ENCODE measurements around the gene GRIA3.

Gene GRIA3

GRCh38 chrX:123167621-123168020 is 16.5 kb upstream of the GRIA3 start:
- no peaks in the 10 kb centered on the region for H3K79me2 ChIP-seq (ENCODE audit: insufficient read depth, low read depth)

GRCh38 chrX:123169247-123169901 is 14.7 kb upstream of the GRIA3 start:
- H3K4me2 ChIP-seq, result no peak overlapping the region
- H3K4me3 ChIP-seq (IDR thresholded peaks at IDR 0.05; ENCODE audit: insufficient read depth, low read depth, low read length), result no peak overlapping the region
- H2AFZ ChIP-seq (ENCODE audit: low read depth), result no peak overlapping the region
- H3K4me1 ChIP-seq (ENCODE audit: low read depth, poor library complexity, severe bottlenecking), result no peaks in the 10 kb centered on the region
- TF ChIP-seq, protein P1, sequence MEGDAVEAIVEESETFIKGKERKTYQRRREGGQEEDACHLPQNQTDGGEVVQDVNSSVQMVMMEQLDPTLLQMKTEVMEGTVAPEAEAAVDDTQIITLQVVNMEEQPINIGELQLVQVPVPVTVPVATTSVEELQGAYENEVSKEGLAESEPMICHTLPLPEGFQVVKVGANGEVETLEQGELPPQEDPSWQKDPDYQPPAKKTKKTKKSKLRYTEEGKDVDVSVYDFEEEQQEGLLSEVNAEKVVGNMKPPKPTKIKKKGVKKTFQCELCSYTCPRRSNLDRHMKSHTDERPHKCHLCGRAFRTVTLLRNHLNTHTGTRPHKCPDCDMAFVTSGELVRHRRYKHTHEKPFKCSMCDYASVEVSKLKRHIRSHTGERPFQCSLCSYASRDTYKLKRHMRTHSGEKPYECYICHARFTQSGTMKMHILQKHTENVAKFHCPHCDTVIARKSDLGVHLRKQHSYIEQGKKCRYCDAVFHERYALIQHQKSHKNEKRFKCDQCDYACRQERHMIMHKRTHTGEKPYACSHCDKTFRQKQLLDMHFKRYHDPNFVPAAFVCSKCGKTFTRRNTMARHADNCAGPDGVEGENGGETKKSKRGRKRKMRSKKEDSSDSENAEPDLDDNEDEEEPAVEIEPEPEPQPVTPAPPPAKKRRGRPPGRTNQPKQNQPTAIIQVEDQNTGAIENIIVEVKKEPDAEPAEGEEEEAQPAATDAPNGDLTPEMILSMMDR (conservative IDR thresholded peaks at IDR 0.05; ENCODE audit: low read depth, low read length), result no peak
- no peaks in the 10 kb centered on the region for H3K36me3 ChIP-seq (ENCODE audit: insufficient read depth)
- no peaks in the 10 kb centered on the region for H4K20me1 ChIP-seq (ENCODE audit: insufficient read depth)
- no peak overlapping the region for H3K9ac ChIP-seq
- no peaks in the 10 kb centered on the region for H3K79me2 ChIP-seq (ENCODE audit: insufficient read depth, low read depth)
- no peak overlapping the region for H3K27ac ChIP-seq
- no peaks in the 10 kb centered on the region for H3K27me3 ChIP-seq (ENCODE audit: insufficient read depth, low read depth)

More at GRCh38 chrX:123167621-123168020, 16.5 kb upstream of the GRIA3 start:
- Histone ChIP-seq H2AFZ (ENCODE audit: low read depth) (no peak overlapping the region), H3K36me3 (ENCODE audit: insufficient read depth) (no peaks in the 10 kb centered on the region), H3K4me3 (IDR thresholded peaks at IDR 0.05; ENCODE audit: insufficient read depth, low read depth, low read length) (no peak overlapping the region), H3K27me3 (ENCODE audit: insufficient read depth, low read depth) (no peaks in the 10 kb centered on the region), H3K27ac (no peak overlapping the region), H3K4me2 (no peak overlapping the region), H3K9ac (no peak overlapping the region), H4K20me1 (ENCODE audit: insufficient read depth) (no peaks in the 10 kb centered on the region), H3K4me1 (ENCODE audit: low read depth, poor library complexity, severe bottlenecking) (no peaks in the 10 kb centered on the region)
- TF ChIP-seq, protein P1 (conservative IDR thresholded peaks at IDR 0.05; ENCODE audit: low read depth, low read length), result no peak

DNA sequence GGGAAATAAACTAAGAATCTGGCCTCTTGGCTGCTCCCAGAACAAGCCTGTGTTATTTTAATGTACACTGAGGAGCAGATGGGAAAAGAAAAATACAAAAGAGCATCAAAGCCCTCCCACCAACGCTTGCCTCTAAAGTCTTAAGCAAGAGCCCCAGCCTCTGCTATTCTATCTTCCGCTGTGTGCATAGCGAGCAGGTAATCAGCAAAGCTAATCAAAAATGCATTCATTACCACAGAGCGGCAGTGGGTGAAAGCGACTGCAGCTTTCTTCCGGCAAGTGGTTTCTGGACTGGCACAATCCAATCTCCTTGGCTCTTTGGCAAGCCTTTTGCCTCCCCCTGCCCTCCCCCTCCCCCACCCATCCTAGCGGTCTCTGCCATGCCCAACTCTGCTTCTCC is 13.5 kb upstream of the GRIA3 start:
- no peak overlapping the region for H3K27ac ChIP-seq
- no peak overlapping the region for H3K4me2 ChIP-seq
- TF ChIP-seq, protein P1 (conservative IDR thresholded peaks at IDR 0.05; ENCODE audit: low read depth, low read length), result no peak
- no peak overlapping the region for H3K4me3 ChIP-seq (IDR thresholded peaks at IDR 0.05; ENCODE audit: insufficient read depth, low read depth, low read length)
- H3K9ac ChIP-seq, result no peak overlapping the region
- H3K27me3 ChIP-seq (ENCODE audit: insufficient read depth, low read depth), result no peaks in the 10 kb centered on the region
- no peak overlapping the region for H2AFZ ChIP-seq (ENCODE audit: low read depth)
- no peaks in the 10 kb centered on the region for H4K20me1 ChIP-seq (ENCODE audit: insufficient read depth)
- no peaks in the 10 kb centered on the region for H3K36me3 ChIP-seq (ENCODE audit: insufficient read depth)
- H3K4me1 ChIP-seq (ENCODE audit: low read depth, poor library complexity, severe bottlenecking), result no peaks in the 10 kb centered on the region
- no peaks in the 10 kb centered on the region for H3K79me2 ChIP-seq (ENCODE audit: insufficient read depth, low read depth)

GRCh38 chrX:123171781-123172180 is 12.3 kb upstream of the GRIA3 start:
- Histone ChIP-seq H3K4me3 (IDR thresholded peaks at IDR 0.05; ENCODE audit: insufficient read depth, low read depth, low read length) (no peak overlapping the region), H3K27me3 (ENCODE audit: insufficient read depth, low read depth) (no peaks in the 10 kb centered on the region)

More at GRCh38 chrX:123171781-123172180, 12.3 kb upstream of the GRIA3 start:
- TF ChIP-seq, protein P1 (conservative IDR thresholded peaks at IDR 0.05; ENCODE audit: low read depth, low read length), result no peak
- H3K36me3 ChIP-seq (ENCODE audit: insufficient read depth), result no peaks in the 10 kb centered on the region
- H3K27ac ChIP-seq, result no peak overlapping the region
- H2AFZ ChIP-seq (ENCODE audit: low read depth), result no peak overlapping the region
- no peak overlapping the region for H3K4me2 ChIP-seq
- no peak overlapping the region for H3K9ac ChIP-seq
- no peaks in the 10 kb centered on the region for H3K4me1 ChIP-seq (ENCODE audit: low read depth, poor library complexity, severe bottlenecking)
- H3K79me2 ChIP-seq (ENCODE audit: insufficient read depth, low read depth), result no peaks in the 10 kb centered on the region
- H4K20me1 ChIP-seq (ENCODE audit: insufficient read depth), result no peaks in the 10 kb centered on the region
